GM12878 (cell line): ENCODE results near the gene ZFAND2A. TPM values are rescaled to one million over a fixed set of nuclear protein-coding genes. Genes with fewer than 3 reads are reported as not detected.

ENCODE experiments used
- ATF2 ChIP-seq: IDR thresholded peaks from 2 replicates; pipeline ENCODE4 v1.6.1; 2012; ENCODE audit warnings: low read length, inconsistent platforms
- CUX1 ChIP-seq: IDR thresholded peaks from 2 replicates; pipeline ENCODE4 v1.6.1; 2012; ENCODE audit warnings: improper control_type of control experiment, low read depth, low read length; ENCODE audit not compliant: insufficient replicate concordance
- IKZF1 ChIP-seq: fragments of 450-650 bp; conservative IDR thresholded peaks from 2 replicates; pipeline ENCODE4 v1.6.1; 2017; ENCODE audit warnings: antibody characterized with exemption, mild to moderate bottlenecking
- SMAD1 ChIP-seq: fragments of 450-650 bp; IDR thresholded peaks from 2 replicates; pipeline ENCODE4 v1.6.1; 2018; ENCODE audit warnings: mild to moderate bottlenecking, low read depth; ENCODE audit not compliant: partially characterized antibody
- polyA plus RNA-seq, 11 experiments: library from polyadenylated mRNA; depleted of rRNA in 4 of 11; unstranded in 6 of 11; stranded (reverse) in 5 of 11; fragments of >200 nt; fragmentation: Nextera tagmentation in 4 of 11; fragmentation: Illumina TruSeq in 1 of 11; extraction: Ambion mirVana in 4 of 11; extraction: Trizol in 1 of 11; gene quantifications; 1 replicate in 1 of 11; 2 replicates in 10 of 11; pipeline versions ENCODE4 v1.2.1 to v1.2.3, GENCODE V29; 2011 to 2016; ENCODE audit warnings: inconsistent platforms in 2 of 11, missing spikeins in 2 of 11, low read depth in 1 of 11
- total RNA-seq, 4 experiments: library from RNA; depleted of rRNA in 3 of 4; stranded (reverse); fragments of >200 nt in 3 of 4; fragmentation: Illumina TruSeq in 1 of 4; extraction: Trizol in 1 of 4; gene quantifications; 2 replicates each; pipeline versions ENCODE4 v1.2.1 to v1.2.3, GENCODE V29; 2013 to 2021

The ZFAND2A gene
- total and polyA plus RNA-seq, 10 of the 15 experiments (the other 5 are each of a cell fraction or from before 2014, with no cell fraction given), result 14.8 to 39.9 (median 20.8) TPM

- no peak for TF ChIP-seq CUX1
- TF ChIP-seq SMAD1, result no peak
- no peak for TF ChIP-seq ATF2
- TF ChIP-seq IKZF1, result 0 out of 2 replicates have a peak, but pooled peaks have one; percentile 36
Observed at GRCh38 chr7:1170741-1171501, 10.9 kb upstream of the ZFAND2A start (continued).
